ENCODE data around the gene ISCU.
"Not testable (repeated sequence)": the region's sequence is repeated elsewhere in the genome, so short reads cannot be mapped to it uniquely, and the experiment has no call there.

Gene ISCU

DNA sequence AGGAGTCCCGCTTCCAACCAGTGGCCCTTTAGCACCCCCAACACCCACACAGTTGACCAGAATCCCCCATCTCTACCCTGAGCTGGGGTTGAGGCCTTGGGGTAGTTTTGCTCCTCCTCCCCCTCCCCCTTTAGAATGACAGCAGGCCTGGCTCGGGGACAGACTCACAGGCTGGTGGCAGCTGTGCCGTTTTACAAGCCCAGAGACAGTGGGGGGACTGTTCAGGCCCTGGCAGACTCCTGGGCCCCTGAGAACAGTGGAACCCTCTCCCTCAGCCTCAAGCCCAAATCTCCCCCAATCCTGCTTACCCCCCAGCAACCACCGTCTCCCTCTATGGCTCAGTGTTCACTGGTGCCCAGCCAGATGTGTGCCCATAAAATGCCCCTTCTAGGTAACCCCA lies 25.4 kb downstream of the ISCU start:
- Histone ChIP-seq H3K4me3 (no peak overlapping the region), H3K4me1 (no peaks in the 10 kb centered on the region), H3K27me3 (peaks cover 0 to 6% of the 10 kb centered on the region in 2 donors), H3K9me3 (no peaks in the 10 kb centered on the region), H3K36me3 (no peaks in the 10 kb centered on the region), H3K27ac (no peak overlapping the region)
- intact Hi-C loops (cut with DNase I; ENCODE audit: low total_unique reads): no loop called here
- DNase-seq: no peak
- TF ChIP-seq, protein P1, sequence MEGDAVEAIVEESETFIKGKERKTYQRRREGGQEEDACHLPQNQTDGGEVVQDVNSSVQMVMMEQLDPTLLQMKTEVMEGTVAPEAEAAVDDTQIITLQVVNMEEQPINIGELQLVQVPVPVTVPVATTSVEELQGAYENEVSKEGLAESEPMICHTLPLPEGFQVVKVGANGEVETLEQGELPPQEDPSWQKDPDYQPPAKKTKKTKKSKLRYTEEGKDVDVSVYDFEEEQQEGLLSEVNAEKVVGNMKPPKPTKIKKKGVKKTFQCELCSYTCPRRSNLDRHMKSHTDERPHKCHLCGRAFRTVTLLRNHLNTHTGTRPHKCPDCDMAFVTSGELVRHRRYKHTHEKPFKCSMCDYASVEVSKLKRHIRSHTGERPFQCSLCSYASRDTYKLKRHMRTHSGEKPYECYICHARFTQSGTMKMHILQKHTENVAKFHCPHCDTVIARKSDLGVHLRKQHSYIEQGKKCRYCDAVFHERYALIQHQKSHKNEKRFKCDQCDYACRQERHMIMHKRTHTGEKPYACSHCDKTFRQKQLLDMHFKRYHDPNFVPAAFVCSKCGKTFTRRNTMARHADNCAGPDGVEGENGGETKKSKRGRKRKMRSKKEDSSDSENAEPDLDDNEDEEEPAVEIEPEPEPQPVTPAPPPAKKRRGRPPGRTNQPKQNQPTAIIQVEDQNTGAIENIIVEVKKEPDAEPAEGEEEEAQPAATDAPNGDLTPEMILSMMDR (IDR thresholded peaks at IDR 0.05): no peak

- intact Hi-C loops (cut with DNase I; ENCODE audit: low total_unique reads): no loop called here
- DNase-seq: no peak
- H3K4me3 ChIP-seq: no peak overlapping the region
- H3K27ac ChIP-seq: no peak overlapping the region
- TF ChIP-seq, protein P1 (IDR thresholded peaks at IDR 0.05): no peak
- H3K27me3 ChIP-seq: peaks cover 0 to 6% of the 10 kb centered on the region in 2 donors
- H3K4me1 ChIP-seq: no peaks in the 10 kb centered on the region
- H3K9me3 ChIP-seq: no peaks in the 10 kb centered on the region
- H3K36me3 ChIP-seq: no peaks in the 10 kb centered on the region
These were observed 26.8 kb downstream of the ISCU start for GRCh38 chr12:108589028-108589839.

GRCh38 chr12:108589840-108590229 lies 27.4 kb downstream of the ISCU start:
- Histone ChIP-seq H3K36me3 (no peaks in the 10 kb centered on the region), H3K27me3 (peaks cover 0 to 6% of the 10 kb centered on the region in 2 donors), H3K4me1 (no peaks in the 10 kb centered on the region), H3K4me3 (no peak overlapping the region), H3K27ac (no peak overlapping the region), H3K9me3 (no peaks in the 10 kb centered on the region)
- DNase-seq: no peak
- TF ChIP-seq, protein P1 (IDR thresholded peaks at IDR 0.05): no peak
- intact Hi-C loops (cut with DNase I; ENCODE audit: low total_unique reads): no loop called here

DNA sequence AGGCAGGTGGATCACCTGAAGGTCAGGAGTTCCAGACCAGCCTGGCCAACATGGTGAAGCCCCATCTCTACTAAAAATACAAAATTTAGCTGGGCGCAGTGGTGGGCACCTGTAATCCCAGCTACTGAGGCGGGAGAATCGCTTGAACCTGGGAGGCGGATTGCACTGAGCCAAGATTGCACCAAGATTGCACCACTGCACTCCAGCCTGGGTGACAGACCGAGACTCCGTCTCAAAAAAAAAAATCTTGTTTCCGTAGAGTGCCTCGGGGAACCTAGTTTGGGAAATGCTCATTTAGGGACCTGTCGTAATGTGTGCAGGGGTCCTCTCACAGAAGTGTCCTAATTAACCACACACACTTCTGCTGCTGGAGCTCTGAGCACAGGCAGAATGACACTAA lies 28.1 kb downstream of the ISCU start:
- DNase-seq; H3K36me3 ChIP-seq; H3K27me3 ChIP-seq; H3K27ac ChIP-seq; H3K4me1 ChIP-seq; H3K4me3 ChIP-seq; H3K9me3 ChIP-seq; intact Hi-C loops (cut with DNase I; ENCODE audit: low total_unique reads): not testable (repeated sequence)

DNA sequence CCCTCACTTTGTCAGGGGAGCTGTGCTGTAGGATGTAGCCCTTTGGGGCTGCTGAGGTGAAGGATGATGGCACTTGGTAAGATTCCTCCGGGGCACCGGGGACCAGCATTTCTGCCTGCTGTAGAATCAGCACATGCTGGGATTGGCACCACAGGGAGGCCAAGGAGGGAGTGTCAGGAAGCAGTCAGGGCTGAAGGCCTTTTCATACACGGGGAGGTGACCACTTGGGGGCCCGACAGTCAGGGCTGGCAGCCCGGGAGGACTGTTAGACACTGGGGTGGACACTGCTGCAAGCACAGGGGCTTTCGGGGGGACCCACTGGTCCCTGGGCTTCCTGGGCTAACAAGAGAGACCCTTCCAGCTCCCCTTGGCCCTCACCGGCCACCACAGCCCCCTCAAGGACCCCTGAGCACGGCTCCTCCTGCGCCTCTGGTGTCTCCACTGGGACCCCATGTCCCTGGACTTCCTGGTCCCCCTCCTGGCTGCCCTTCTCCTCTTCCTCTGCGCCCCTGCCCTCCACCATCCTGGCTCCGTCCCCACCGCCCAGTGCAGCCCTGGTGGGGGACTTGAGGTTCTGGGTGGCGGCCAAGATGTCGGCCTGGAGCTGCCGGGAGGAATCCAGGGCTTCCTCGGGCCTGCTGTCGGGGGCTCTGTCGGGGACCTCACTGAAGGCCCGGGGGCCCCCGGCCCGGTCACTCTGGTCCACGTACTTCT lies 29.0 kb downstream of the ISCU start:
- H3K27me3 ChIP-seq: peaks cover 0 to 12% of the 10 kb centered on the region in 2 donors
- H3K9me3 ChIP-seq: no peaks in the 10 kb centered on the region
- no peaks in the 10 kb centered on the region for H3K4me1 ChIP-seq
- H3K36me3 ChIP-seq: no peaks in the 10 kb centered on the region
- intact Hi-C loops (cut with DNase I; ENCODE audit: low total_unique reads): no loop called here
- TF ChIP-seq, protein P1 (IDR thresholded peaks at IDR 0.05): no peak
- no peak for DNase-seq
- no peak overlapping the region for H3K27ac ChIP-seq
- H3K4me3 ChIP-seq: no peak overlapping the region
